ENCODE measurements around the gene CHSY1.

GRCh38 chr15:101217446-101217845 lies 34.4 kb downstream of the CHSY1 start:
- TF ChIP-seq EZH2 (IDR thresholded peaks at IDR 0.05; ENCODE audit: borderline replicate concordance, low read depth, low read length, poor library complexity, severe bottlenecking) (no peak), CTCF (conservative IDR thresholded peaks at IDR 0.05; ENCODE audit: low read depth, low read length) (no peak)
